ENCODE results near the gene GPR132. TPM values are rescaled to one million over a fixed set of nuclear protein-coding genes. Genes with fewer than 3 reads are reported as not detected.

GPR132 gene
- total and polyA plus RNA-seq, 2 of the 13 experiments (the other 11 are each of a cell fraction or from before 2014, with no cell fraction given) = not detected

GRCh38 chr14:105042813-105043212 is 22.4 kb downstream of the GPR132 start (continued):
- no peak for TF ChIP-seq SRSF1 (optimal IDR thresholded peaks at IDR 0.05; ENCODE audit: low read depth, low read length)
- TF ChIP-seq MYC (CRISPR knock-in tag; IDR thresholded peaks at IDR 0.05; ENCODE audit: borderline replicate concordance) = no peak

GRCh38 chr14:105041841-105042765 is 23.1 kb downstream of the GPR132 start:
- 40% methylated on average over 23 of the region's 28 CpGs for WGBS (ENCODE audit: low lambda C conversion rate)
- no peak overlapping the region for H2AFZ ChIP-seq (ENCODE audit: low read length)
- no peak overlapping the region for H3K9ac ChIP-seq (ENCODE audit: insufficient read depth, low read depth, low read length)
- H3K79me2 ChIP-seq (ENCODE audit: insufficient read depth, low read length) = no peaks in the 10 kb centered on the region
- no peaks in the 10 kb centered on the region for H3K9me3 ChIP-seq (ENCODE audit: low read length)
- FAIRE-seq = no peak
- intact Hi-C loops (cut with micrococcal nuclease; ENCODE audit: unreplicated experiment) = no loop called here
- H3K27me3 ChIP-seq (ENCODE audit: control insufficient read depth in 1 of 2, insufficient read depth in 2 of 2, low read length in 2 of 2) = peaks cover 1 to 35% of the 10 kb centered on the region in 2 experiments; a peak in 4 of 5 replicates
- no TSS peak for BruUV-seq (replicated peaks)
- TF ChIP-seq PHF8 (CRISPR knock-in tag; IDR thresholded peaks at IDR 0.05) (no peak), ZNF7 (CRISPR knock-in tag; IDR thresholded peaks at IDR 0.05) (no peak), PCBP2 (optimal IDR thresholded peaks at IDR 0.05; ENCODE audit: low read depth, low read length, poor library complexity, severe bottlenecking) (no peak), STAT5B (CRISPR knock-in tag; IDR thresholded peaks at IDR 0.05) (no peak), HNRNPH1 (optimal IDR thresholded peaks at IDR 0.05; ENCODE audit: low read depth, low read length) (no peak), ZNF292 (CRISPR knock-in tag; IDR thresholded peaks at IDR 0.05; ENCODE audit: borderline replicate concordance, low read depth) (no peak), SPEN (CRISPR knock-in tag; IDR thresholded peaks at IDR 0.05; ENCODE audit: low read depth) (no peak), ZBTB26 (CRISPR knock-in tag; IDR thresholded peaks at IDR 0.05; ENCODE audit: borderline replicate concordance) (no peak), ZIK1 (CRISPR knock-in tag; IDR thresholded peaks at IDR 0.05; ENCODE audit: borderline replicate concordance, low read depth) (no peak), ZNF788 (CRISPR knock-in tag; IDR thresholded peaks at IDR 0.05; ENCODE audit: borderline replicate concordance) (no peak), ZFP82 (CRISPR knock-in tag; IDR thresholded peaks at IDR 0.05; ENCODE audit: borderline replicate concordance) (no peak), NONO (IDR thresholded peaks at IDR 0.05) (no peak), NONO (CRISPR knock-in tag; conservative IDR thresholded peaks at IDR 0.05) (no peak), ZNF354B (CRISPR knock-in tag; IDR thresholded peaks at IDR 0.05) (no peak), BHLHE40 (IDR thresholded peaks at IDR 0.05; ENCODE audit: low read length) (no peak)
- H4K20me1 ChIP-seq (ENCODE audit: insufficient read depth, low read length) = no peaks in the 10 kb centered on the region
- no peak overlapping the region for H3K27ac ChIP-seq (ENCODE audit: extremely low read length, insufficient read depth, low read length)
- POLR2A ChIA-PET = no interaction called here
- in situ Hi-C loops (cut with HindIII; ENCODE audit: extremely low pct_ligation_motif_present, low pct_unique_long_range_greater_than_20kb) = no loop called here
- H3K4me2 ChIP-seq (ENCODE audit: low read depth, low read length) = no peak overlapping the region
- no peak for DNase-seq (ENCODE audit: low spot score)
- no peaks in the 10 kb centered on the region for H3K36me3 ChIP-seq (replicated peaks in 1 of 2; ENCODE audit: control insufficient read depth in 1 of 2, insufficient read depth in 2 of 2, low read length in 2 of 2)
- ATAC-seq = no peak
- CTCF ChIA-PET (ENCODE audit: low intra/inter-chr PET ratio, low total read pairs) = no interaction called here
- H3K4me3 ChIP-seq (replicated peaks in 1 of 3; ENCODE audit: insufficient read depth in 1 of 3, low read depth in 2 of 3, low read length in 3 of 3) = no peak overlapping the region
- H3K4me1 ChIP-seq (ENCODE audit: insufficient read depth, low read length) = peaks cover 27% of the 10 kb centered on the region

Measured in HepG2 (cell line).